IPS-18a (cell line): Measurements from ENCODE around the gene SUPT5H.

Experiments
- H3K27ac ChIP-seq: one replicate; pipeline ENCODE4 v1.5.1; 2013; ENCODE audit warnings: low read length
- H3K27me3 ChIP-seq: one replicate; pipeline ENCODE4 v1.6.1; 2013; ENCODE audit warnings: mild to moderate bottlenecking, low read length; ENCODE audit not compliant: control insufficient read depth, insufficient read depth
- H3K36me3 ChIP-seq: one replicate; pipeline ENCODE4 v1.6.1; 2013; ENCODE audit warnings: low read depth, low read length; ENCODE audit not compliant: control insufficient read depth
- H3K4me1 ChIP-seq: one replicate; pipeline ENCODE4 v1.6.1; 2013; ENCODE audit warnings: low read depth, low read length; ENCODE audit not compliant: control insufficient read depth
- H3K4me3 ChIP-seq: one replicate; pipeline ENCODE4 v1.5.1; 2013; ENCODE audit warnings: low read length
- H3K9ac ChIP-seq: one replicate; pipeline ENCODE4 v1.6.1; 2013; ENCODE audit warnings: mild to moderate bottlenecking, low read length, moderate library complexity
- H3K9me3 ChIP-seq: one replicate; pipeline ENCODE4 v1.6.1; 2013; ENCODE audit warnings: low read depth, low read length; ENCODE audit not compliant: control insufficient read depth

The SUPT5H gene

GRCh38 chr19:39463403-39463802, 18.0 kb downstream of the SUPT5H start:
- H3K27ac ChIP-seq, result no peak overlapping the region
- H3K36me3 ChIP-seq, result peaks cover 67% of the 10 kb centered on the region
- H3K4me3 ChIP-seq, result no peak overlapping the region
- no peaks in the 10 kb centered on the region for H3K4me1 ChIP-seq
- H3K9ac ChIP-seq, result no peak overlapping the region
- H3K9me3 ChIP-seq, result no peaks in the 10 kb centered on the region
- H3K27me3 ChIP-seq, result no peaks in the 10 kb centered on the region

GRCh38 chr19:39465956-39466747, 20.8 kb downstream of the SUPT5H start:
- no peak overlapping the region for H3K4me3 ChIP-seq
- no peaks in the 10 kb centered on the region for H3K9me3 ChIP-seq
- H3K27me3 ChIP-seq, result no peaks in the 10 kb centered on the region
- peaks cover 68% of the 10 kb centered on the region for H3K36me3 ChIP-seq
- H3K4me1 ChIP-seq, result no peaks in the 10 kb centered on the region
- no peak overlapping the region for H3K27ac ChIP-seq
- no peak overlapping the region for H3K9ac ChIP-seq

- Histone ChIP-seq H3K27ac (no peak overlapping the region), H3K4me3 (no peak overlapping the region), H3K4me1 (no peaks in the 10 kb centered on the region), H3K9me3 (no peaks in the 10 kb centered on the region), H3K36me3 (peaks cover 77% of the 10 kb centered on the region), H3K9ac (no peak overlapping the region), H3K27me3 (no peaks in the 10 kb centered on the region)
These were observed 22.6 kb downstream of the SUPT5H start for GRCh38 chr19:39467941-39468340.

GRCh38 chr19:39469036-39469435, 23.7 kb downstream of the SUPT5H start:
- H3K9ac ChIP-seq, result no peak overlapping the region
- H3K9me3 ChIP-seq, result no peaks in the 10 kb centered on the region
- no peaks in the 10 kb centered on the region for H3K4me1 ChIP-seq
- no peaks in the 10 kb centered on the region for H3K27me3 ChIP-seq
- peaks cover 85% of the 10 kb centered on the region for H3K36me3 ChIP-seq
- no peak overlapping the region for H3K4me3 ChIP-seq
- H3K27ac ChIP-seq, result no peak overlapping the region

GRCh38 chr19:39469567-39469966, 24.2 kb downstream of the SUPT5H start:
- H3K9me3 ChIP-seq, result no peaks in the 10 kb centered on the region
- peaks cover 86% of the 10 kb centered on the region for H3K36me3 ChIP-seq
- no peak overlapping the region for H3K4me3 ChIP-seq
- no peaks in the 10 kb centered on the region for H3K4me1 ChIP-seq
- no peaks in the 10 kb centered on the region for H3K27me3 ChIP-seq
- H3K27ac ChIP-seq, result no peak overlapping the region
- no peak overlapping the region for H3K9ac ChIP-seq

GRCh38 chr19:39470724-39471339, 25.4 kb downstream of the SUPT5H start:
- H3K27ac ChIP-seq, result no peak overlapping the region
- H3K36me3 ChIP-seq, result peaks cover 78% of the 10 kb centered on the region
- no peak overlapping the region for H3K4me3 ChIP-seq
- no peak overlapping the region for H3K9ac ChIP-seq
- no peaks in the 10 kb centered on the region for H3K9me3 ChIP-seq
- no peaks in the 10 kb centered on the region for H3K4me1 ChIP-seq
- H3K27me3 ChIP-seq, result no peaks in the 10 kb centered on the region

GRCh38 chr19:39471756-39472536, 26.6 kb downstream of the SUPT5H start:
- H3K27ac ChIP-seq, result no peak overlapping the region
- H3K4me3 ChIP-seq, result no peak overlapping the region
- peaks cover 78% of the 10 kb centered on the region for H3K36me3 ChIP-seq
- no peaks in the 10 kb centered on the region for H3K27me3 ChIP-seq
- H3K4me1 ChIP-seq, result no peaks in the 10 kb centered on the region
- H3K9ac ChIP-seq, result no peak overlapping the region
- H3K9me3 ChIP-seq, result no peaks in the 10 kb centered on the region

- H3K36me3 ChIP-seq, result peaks cover 71% of the 10 kb centered on the region
- H3K27ac ChIP-seq, result no peak overlapping the region
- no peaks in the 10 kb centered on the region for H3K4me1 ChIP-seq
- H3K9me3 ChIP-seq, result no peaks in the 10 kb centered on the region
- H3K9ac ChIP-seq, result no peak overlapping the region
- H3K4me3 ChIP-seq, result no peak overlapping the region
- no peaks in the 10 kb centered on the region for H3K27me3 ChIP-seq
These were observed 27.5 kb downstream of the SUPT5H start for GRCh38 chr19:39472746-39473442.

GRCh38 chr19:39473443-39473960, 28.1 kb downstream of the SUPT5H start:
- H3K9ac ChIP-seq, result no peak overlapping the region
- H3K27ac ChIP-seq, result no peak overlapping the region
- no peaks in the 10 kb centered on the region for H3K9me3 ChIP-seq
- H3K4me1 ChIP-seq, result no peaks in the 10 kb centered on the region
- peaks cover 65% of the 10 kb centered on the region for H3K36me3 ChIP-seq
- H3K27me3 ChIP-seq, result no peaks in the 10 kb centered on the region
- no peak overlapping the region for H3K4me3 ChIP-seq

GRCh38 chr19:39474139-39474620, 28.8 kb downstream of the SUPT5H start:
- no peaks in the 10 kb centered on the region for H3K4me1 ChIP-seq
- no peak overlapping the region for H3K9ac ChIP-seq
- H3K4me3 ChIP-seq, result no peak overlapping the region
- H3K36me3 ChIP-seq, result peaks cover 58% of the 10 kb centered on the region
- no peaks in the 10 kb centered on the region for H3K9me3 ChIP-seq
- no peak overlapping the region for H3K27ac ChIP-seq
- H3K27me3 ChIP-seq, result no peaks in the 10 kb centered on the region

- peaks cover 43% of the 10 kb centered on the region for H3K36me3 ChIP-seq
These were observed 30.4 kb downstream of the SUPT5H start for GRCh38 chr19:39475748-39476147.

More at GRCh38 chr19:39475748-39476147, 30.4 kb downstream of the SUPT5H start:
- Histone ChIP-seq H3K27me3 (no peaks in the 10 kb centered on the region), H3K27ac (no peak overlapping the region), H3K4me1 (peaks cover 6% of the 10 kb centered on the region), H3K9ac (no peak overlapping the region), H3K4me3 (no peak overlapping the region), H3K9me3 (no peaks in the 10 kb centered on the region)
